Spleen (tissue), 11 donors: ENCODE results near the gene CERKL. TPM values are rescaled to one million over a fixed set of nuclear protein-coding genes. Genes with fewer than 3 reads are reported as not detected.

Experiments used
- DNase-seq: peaks from one replicate; pipeline ENCODE4 v3.0.0-alpha.2; 2020
- H3K27ac ChIP-seq, 8 donors: fragments of 200-600 bp; sonication (generic) in 7 of 8; 1 replicate in 4 of 8; 2 replicates in 4 of 8; pipeline versions ENCODE4 v1.5.0 to v1.8.0; 2016 to 2021; ENCODE audit warnings: inconsistent platforms in 4 of 8, mild to moderate bottlenecking in 4 of 8, moderate library complexity in 1 of 8
- H3K27me3 ChIP-seq, 7 donors: fragments of 200-600 bp; sonication (generic) in 6 of 7; replicated peaks in 1 of 7; 1 replicate in 4 of 7; 2 replicates in 3 of 7; pipeline versions ENCODE4 v1.5.0 to v1.8.0; 2016 to 2021; ENCODE audit warnings: inconsistent platforms in 3 of 7, mild to moderate bottlenecking in 1 of 7
- H3K36me3 ChIP-seq, 6 donors: fragments of 200-600 bp; sonication (generic) in 5 of 6; 1 replicate in 4 of 6; 2 replicates in 2 of 6; pipeline versions ENCODE4 v1.5.0 to v1.8.0; 2016 to 2021; ENCODE audit warnings: inconsistent platforms in 2 of 6
- H3K4me1 ChIP-seq, 6 donors: fragments of 200-600 bp; sonication (generic) in 5 of 6; 1 replicate in 3 of 6; 2 replicates in 3 of 6; pipeline versions ENCODE4 v1.5.0 to v1.8.0; 2016 to 2021; ENCODE audit warnings: inconsistent platforms in 3 of 6
- H3K4me3 ChIP-seq, 8 donors: fragments of 200-600 bp; sonication (generic) in 7 of 8; 1 replicate in 4 of 8; 2 replicates in 4 of 8; pipeline versions ENCODE4 v1.5.0 to v1.8.0; 2016 to 2021; ENCODE audit warnings: inconsistent platforms in 4 of 8, mild to moderate bottlenecking in 4 of 8, moderate library complexity in 2 of 8
- H3K9me3 ChIP-seq, 8 donors: fragments of 200-600 bp; sonication (generic) in 7 of 8; 1 replicate in 4 of 8; 2 replicates in 4 of 8; pipeline versions ENCODE4 v1.5.0 to v1.8.0; 2016 to 2021; ENCODE audit warnings: inconsistent platforms in 4 of 8
- CTCF ChIP-seq, 11 experiments: fragments of 200-600 bp in 7 of 11; fragments of 450-650 bp in 4 of 11; sonication (generic) in 4 of 11; IDR thresholded peaks in 8 of 11; conservative IDR thresholded peaks in 3 of 11; 1 replicate in 7 of 11; 2 replicates in 4 of 11; pipeline versions ENCODE4 v1.4.0 to v1.8.0; 2016 to 2021; ENCODE audit warnings: antibody characterized with exemption in 11 of 11, inconsistent platforms in 4 of 11, mild to moderate bottlenecking in 1 of 11
- POLR2A ChIP-seq, 3 donors: fragments of 450-650 bp; IDR thresholded peaks; one replicate each; pipeline ENCODE4 v1.5.1; 2017; ENCODE audit warnings: antibody characterized with exemption in 3 of 3, mild to moderate bottlenecking in 1 of 3
- POLR2AphosphoS5 ChIP-seq, 3 donors: sonication (generic); formaldehyde crosslinking; IDR thresholded peaks; one replicate each; pipeline ENCODE4 v1.5.1; 2017; ENCODE audit warnings: antibody characterized with exemption in 3 of 3
- WGBS, 5 donors: extraction: QIAGEN DNeasy Blood & Tissue Kit in 3 of 5; methylation state at CpG; one replicate each; pipeline versions ENCODE4 v1.1.5 to v1.1.7; 2013 to 2018; 5-methylcytosine and 5-hydroxymethylcytosine counted together
- intact Hi-C: fragments of 100-400 bp; cut with DNase I; formaldehyde crosslinking; loops from one replicate; pipeline ENCODE4 v1.15.0; 2023; ENCODE audit warnings: low total_unique reads
- polyA plus RNA-seq, 3 donors: library from polyadenylated mRNA; stranded (reverse); fragments of 200-250 nt; gene quantifications; one replicate each; pipeline ENCODE4 v1.2.1, GENCODE V29; 2013
- total RNA-seq, 7 donors: library from RNA; depleted of rRNA in 3 of 7; stranded (reverse); fragments of >200 nt in 3 of 7; fragmentation: NEBNext Ultra II Directional in 4 of 7; extraction: Animal tissue kit (Norgen Biotek cat#: 25700) in 4 of 7; gene quantifications; one replicate each; pipeline versions ENCODE4 v1.1.0 to v1.2.1, GENCODE V29; 2016 to 2021
- donor health status: healthy with polysubstance abuse.
- donor health status: DM: no; HTN: no; CAD: no; lungs with moderate emphysema.
- donor health status: DM: no; HTN: no; CAD: no.
- donor health status: Bipolar disorder and iron deficiency.
- donor health status: healthy.
- donor health status: DM: no; HTN: no; CAD: no.
- donor health status: DM: yes; HTN: yes; CAD: no.

The CERKL gene
- total and polyA plus RNA-seq, 10 donors, result 0.27 to 2.3 (median 0.85) TPM

- no peaks in the 10 kb centered on the region for H3K36me3 ChIP-seq
- H3K9me3 ChIP-seq, result no peaks in the 10 kb centered on the region
- TF ChIP-seq POLR2AphosphoS5 (IDR thresholded peaks at IDR 0.05) (no peak), POLR2A (IDR thresholded peaks at IDR 0.05) (no peak), CTCF (IDR thresholded peaks at IDR 0.05 in 8 of 11, conservative IDR thresholded peaks at IDR 0.05 in 3 of 11) (peak in 4 of 11 experiments; percentile 9 to 20 (median 20))
- WGBS, 5 donors, result 47 to 60% (median 49%) methylated on average over 4 of the region's 4 CpGs
- DNase-seq, result no peak
- no peak overlapping the region for H3K4me3 ChIP-seq
- peaks cover 0 to 11% (median 0%) of the 10 kb centered on the region in 7 donors for H3K27me3 ChIP-seq
- H3K4me1 ChIP-seq, result no peaks in the 10 kb centered on the region
- intact Hi-C loops, result no loop called here
- no peak overlapping the region for H3K27ac ChIP-seq
These were observed 83.7 kb downstream of the CERKL start for GRCh38 chr2:181573140-181573736.

- WGBS, 5 donors, result 63 to 80% (median 71%) methylated on average over 4 of the region's 4 CpGs
- peaks cover 0 to 11% (median 0%) of the 10 kb centered on the region in 7 donors for H3K27me3 ChIP-seq
- H3K27ac ChIP-seq, result no peak overlapping the region
- H3K4me1 ChIP-seq, result no peaks in the 10 kb centered on the region
- no peak overlapping the region for H3K4me3 ChIP-seq
- DNase-seq, result no peak
- intact Hi-C loops, result no loop called here
- H3K36me3 ChIP-seq, result no peaks in the 10 kb centered on the region
- no peaks in the 10 kb centered on the region for H3K9me3 ChIP-seq
- peak in 3 of 11 experiments; percentile 10 to 27 (median 23) for TF ChIP-seq CTCF (IDR thresholded peaks at IDR 0.05 in 8 of 11, conservative IDR thresholded peaks at IDR 0.05 in 3 of 11)
- no peak for TF ChIP-seq POLR2A (IDR thresholded peaks at IDR 0.05)
These were observed 85.9 kb downstream of the CERKL start for GRCh38 chr2:181570833-181571661.

GRCh38 chr2:181570059-181570458 is 86.8 kb downstream of the CERKL start:
- intact Hi-C loops, result no loop called here

More at GRCh38 chr2:181570059-181570458, 86.8 kb downstream of the CERKL start:
- Histone ChIP-seq H3K4me1 (no peaks in the 10 kb centered on the region), H3K27ac (no peak overlapping the region), H3K4me3 (no peak overlapping the region), H3K9me3 (no peaks in the 10 kb centered on the region), H3K36me3 (no peaks in the 10 kb centered on the region), H3K27me3 (peaks cover 0 to 11% (median 0%) of the 10 kb centered on the region in 7 donors)
- WGBS, 5 donors, result 83 to 96% (median 89%) methylated on average over 2 of the region's 2 CpGs
- no peak for DNase-seq
- TF ChIP-seq POLR2A (IDR thresholded peaks at IDR 0.05) (no peak), POLR2AphosphoS5 (IDR thresholded peaks at IDR 0.05) (no peak), CTCF (IDR thresholded peaks at IDR 0.05 in 8 of 11, conservative IDR thresholded peaks at IDR 0.05 in 3 of 11) (no peak)
